Suprapubic skin (tissue), 4 donors: ENCODE measurements around the gene ANKRD6.

Source experiments
- CTCF ChIP-seq, 2 donors: fragments of 200-600 bp in 1 of 2; fragments of 450-650 bp in 1 of 2; sonication (generic) in 1 of 2; IDR thresholded peaks; one replicate each; pipeline ENCODE4 v1.5.1; 2016 to 2019; ENCODE audit warnings: antibody characterized with exemption in 2 of 2, mild to moderate bottlenecking in 1 of 2, moderate library complexity in 1 of 2
- POLR2A ChIP-seq, 2 donors: fragments of 450-650 bp; IDR thresholded peaks; one replicate each; pipeline ENCODE4 v1.6.1; 2017; ENCODE audit warnings: antibody characterized with exemption in 2 of 2, mild to moderate bottlenecking in 2 of 2, moderate library complexity in 2 of 2
- POLR2AphosphoS5 ChIP-seq, 3 donors: sonication (generic); formaldehyde crosslinking; IDR thresholded peaks; one replicate each; pipeline ENCODE4 v1.6.1; 2017; ENCODE audit warnings: antibody characterized with exemption in 3 of 3

- no peak for TF ChIP-seq CTCF (IDR thresholded peaks at IDR 0.05)
- no peak for TF ChIP-seq POLR2A (IDR thresholded peaks at IDR 0.05)
- no peak for TF ChIP-seq POLR2AphosphoS5 (IDR thresholded peaks at IDR 0.05)
Measured at GRCh38 chr6:89619567-89619966, 186.6 kb downstream of the ANKRD6 start.
